Mucosa of rectum (tissue), 2 donors: ENCODE results near the gene OXLD1.

ENCODE experiments used
- H3K27ac ChIP-seq, 2 donors: one replicate each; pipeline ENCODE4 v1.7.0; 2013; ENCODE audit warnings: inconsistent platforms in 2 of 2, low read depth in 2 of 2, low read length in 2 of 2
- H3K27me3 ChIP-seq, 2 donors: one replicate each; pipeline ENCODE4 v1.7.0; 2013; ENCODE audit warnings: low read length in 2 of 2; ENCODE audit not compliant: control insufficient read depth in 2 of 2, insufficient read depth in 2 of 2
- H3K36me3 ChIP-seq, 2 donors: one replicate each; pipeline ENCODE4 v1.7.0; 2013; ENCODE audit warnings: low read length in 2 of 2; ENCODE audit not compliant: control insufficient read depth in 2 of 2, insufficient read depth in 2 of 2
- H3K4me1 ChIP-seq, 2 donors: one replicate each; pipeline ENCODE4 v1.7.0; 2013; ENCODE audit warnings: low read length in 2 of 2, mild to moderate bottlenecking in 1 of 2; ENCODE audit not compliant: control insufficient read depth in 2 of 2, insufficient read depth in 2 of 2
- H3K4me3 ChIP-seq, 2 donors: one replicate each; pipeline ENCODE4 v1.7.0; 2013; ENCODE audit warnings: low read length in 2 of 2
- H3K9ac ChIP-seq, 2 donors: one replicate each; pipeline ENCODE4 v1.7.0; 2013; ENCODE audit warnings: low read length in 2 of 2, low read depth in 1 of 2, mild to moderate bottlenecking in 1 of 2
- H3K9me3 ChIP-seq, 2 donors: one replicate each; pipeline ENCODE4 v1.7.0; 2013; ENCODE audit warnings: low read length in 2 of 2; ENCODE audit not compliant: control insufficient read depth in 2 of 2
- donor health status: healthy.
- donor health status: Normal muscosa, but diverticular disease.

OXLD1 gene

GRCh38 chr17:81666342-81667191 is at the start of gene OXLD1, which contains the start of gene CCDC137:
TSS of gene OXLD1 (minus strand) at chr17:81666605. CDS start at chr17:81666577, 28 bp downstream.
TSS of gene CCDC137 (plus strand) at chr17:81666737. CDS start at chr17:81666767, 30 bp downstream.
- H3K4me3 ChIP-seq, result peak within 1 kb of the TSS; percentile 82 to 95
- H3K4me1 ChIP-seq, result peaks cover 10 to 12% of the 10 kb centered on the region in 2 donors
- H3K9ac ChIP-seq, result peak within 1 kb of the TSS; percentile 90 to 92
- H3K27me3 ChIP-seq, result no peaks in the 10 kb centered on the region
- no peaks in the 10 kb centered on the region for H3K9me3 ChIP-seq
- peak within 1 kb of the TSS; percentile 75 to 91 for H3K27ac ChIP-seq
- H3K36me3 ChIP-seq, result peaks cover 12 to 16% of the 10 kb centered on the region in 2 donors

DNA sequence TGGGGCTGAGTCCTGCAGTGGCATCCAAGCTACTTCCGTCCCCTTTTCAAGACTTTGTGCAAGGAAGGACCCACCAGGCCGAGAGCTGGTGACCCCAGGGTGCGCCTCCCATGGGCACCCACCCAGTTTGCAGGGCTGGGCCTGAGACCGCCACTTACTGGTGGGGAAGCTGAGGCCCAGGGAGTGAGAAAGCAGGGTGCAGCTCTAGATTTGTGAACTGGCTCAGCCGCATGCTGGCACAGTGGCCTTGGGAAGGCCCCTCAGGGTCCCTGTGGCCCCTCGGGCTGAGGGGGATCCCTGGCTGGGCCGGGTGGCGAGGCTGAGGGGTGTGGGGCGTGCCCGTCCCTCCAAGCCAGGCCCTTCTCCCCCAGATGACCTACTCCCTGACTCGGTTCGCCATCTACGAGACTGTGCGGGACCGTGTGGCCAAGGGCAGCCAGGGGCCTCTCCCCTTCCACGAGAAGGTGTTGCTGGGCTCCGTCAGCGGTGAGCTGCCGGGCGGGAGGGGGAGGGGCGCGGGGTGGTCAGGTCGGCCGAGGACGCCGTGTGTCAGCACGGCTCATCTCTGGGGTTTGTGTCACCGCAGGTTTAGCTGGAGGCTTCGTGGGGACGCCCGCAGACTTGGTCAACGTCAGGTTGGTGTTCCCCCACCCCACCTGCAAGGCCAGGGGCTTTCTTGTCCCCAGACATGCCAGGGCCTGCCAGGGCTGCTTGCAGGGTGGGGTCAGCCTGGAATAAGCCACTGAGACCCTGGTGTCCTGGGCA is 48.9 kb upstream of the OXLD1 start:
- no peak overlapping the region for H3K9ac ChIP-seq
- peaks cover 0 to 7% of the 10 kb centered on the region in 2 donors for H3K36me3 ChIP-seq
- no peak overlapping the region for H3K4me3 ChIP-seq
- no peak overlapping the region for H3K27ac ChIP-seq
- H3K4me1 ChIP-seq, result peaks cover 27 to 29% of the 10 kb centered on the region in 2 donors
- H3K9me3 ChIP-seq, result no peaks in the 10 kb centered on the region
- no peaks in the 10 kb centered on the region for H3K27me3 ChIP-seq

DNA sequence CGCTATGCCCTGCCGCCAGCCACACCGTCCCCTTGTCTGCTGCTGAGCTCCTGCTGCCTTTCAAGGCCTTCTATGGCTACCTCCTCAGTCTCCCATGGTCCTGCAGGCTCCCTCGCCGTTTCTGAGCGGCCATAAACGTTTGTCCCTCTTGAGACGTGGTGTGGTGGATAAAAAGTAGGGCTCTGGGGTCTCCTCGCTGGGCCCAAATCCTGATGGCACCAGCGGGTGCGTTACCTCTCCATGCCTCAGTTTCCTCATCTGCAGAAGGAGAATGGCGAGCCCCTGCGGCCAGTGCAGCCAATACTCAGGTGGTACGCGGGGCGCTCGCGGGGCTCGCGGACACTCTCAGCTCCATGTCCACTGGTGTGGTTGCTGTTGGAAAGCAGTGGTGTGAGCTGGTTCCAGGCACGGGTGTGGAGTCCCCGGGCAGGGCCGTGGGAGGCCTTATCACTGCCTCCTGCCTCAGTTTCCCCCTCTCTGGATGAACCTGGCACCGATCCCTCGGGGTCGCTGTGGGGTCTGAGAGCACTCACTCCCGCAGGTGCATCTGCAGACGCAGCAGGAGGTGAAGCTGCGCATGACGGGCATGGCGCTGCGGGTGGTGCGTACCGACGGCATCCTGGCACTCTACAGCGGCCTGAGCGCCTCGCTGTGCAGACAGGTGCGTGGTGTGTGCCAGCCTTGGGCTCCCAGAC is 48.2 kb upstream of the OXLD1 start:
- Histone ChIP-seq H3K4me1 (peaks cover 32 to 35% of the 10 kb centered on the region in 2 donors), H3K4me3 (peak overlapping the region; percentile 75 to 76), H3K9ac (peak overlapping the region in 1 of 2 donors; percentile 77), H3K9me3 (no peaks in the 10 kb centered on the region), H3K27me3 (no peaks in the 10 kb centered on the region), H3K27ac (peak overlapping the region in 1 of 2 donors; percentile 83), H3K36me3 (peaks cover 0 to 6% of the 10 kb centered on the region in 2 donors)

DNA sequence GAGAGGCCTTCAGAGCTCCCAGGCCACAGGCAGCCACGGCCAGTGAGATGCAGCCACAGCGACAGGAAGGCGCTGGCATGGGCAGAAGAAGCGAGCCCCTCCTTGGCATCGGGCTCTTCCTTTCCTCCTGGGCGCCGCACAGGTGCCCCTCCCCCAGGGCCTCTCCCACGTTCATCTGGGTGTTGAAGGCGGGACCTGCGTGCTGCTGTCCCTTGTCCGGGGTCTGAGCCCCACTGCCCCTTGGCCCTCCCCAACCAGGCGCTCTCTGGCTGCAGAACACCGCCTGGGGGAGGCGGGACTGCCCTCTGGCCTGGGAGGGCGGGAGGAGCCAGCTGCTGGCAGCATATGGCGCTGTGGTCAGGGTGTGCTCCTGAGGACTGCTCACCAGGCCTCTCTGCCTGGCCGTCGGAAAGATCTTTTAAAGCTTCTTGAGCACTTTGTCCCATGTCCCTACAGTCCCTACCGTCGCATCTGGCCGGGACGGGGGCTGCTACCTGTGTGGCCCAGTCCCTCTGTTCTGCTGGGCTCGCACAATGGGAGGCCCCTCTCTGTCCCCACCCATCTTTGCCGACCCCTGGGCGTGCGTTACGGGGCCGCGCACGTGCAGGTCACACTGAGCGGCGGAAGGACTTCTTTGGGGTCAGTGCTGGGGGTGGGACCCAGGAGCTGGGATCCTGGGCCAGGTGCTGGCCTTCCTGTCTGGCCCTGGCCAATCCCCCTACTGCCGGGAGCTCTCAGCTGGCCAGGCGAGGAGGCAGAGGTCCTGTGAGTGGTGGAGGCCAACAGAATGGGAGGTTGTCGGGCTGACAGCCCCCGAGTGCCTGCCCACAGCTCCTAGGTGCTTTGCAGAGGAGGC is 47.4 kb upstream of the OXLD1 start:
- no peaks in the 10 kb centered on the region for H3K9me3 ChIP-seq
- H3K9ac ChIP-seq, result peak overlapping the region; percentile 74 to 77
- H3K27me3 ChIP-seq, result no peaks in the 10 kb centered on the region
- peaks cover 0 to 6% of the 10 kb centered on the region in 2 donors for H3K36me3 ChIP-seq
- H3K4me3 ChIP-seq, result peak overlapping the region; percentile 75 to 76
- H3K27ac ChIP-seq, result peak overlapping the region; percentile 78 to 83
- H3K4me1 ChIP-seq, result peaks cover 32 to 35% of the 10 kb centered on the region in 2 donors

DNA sequence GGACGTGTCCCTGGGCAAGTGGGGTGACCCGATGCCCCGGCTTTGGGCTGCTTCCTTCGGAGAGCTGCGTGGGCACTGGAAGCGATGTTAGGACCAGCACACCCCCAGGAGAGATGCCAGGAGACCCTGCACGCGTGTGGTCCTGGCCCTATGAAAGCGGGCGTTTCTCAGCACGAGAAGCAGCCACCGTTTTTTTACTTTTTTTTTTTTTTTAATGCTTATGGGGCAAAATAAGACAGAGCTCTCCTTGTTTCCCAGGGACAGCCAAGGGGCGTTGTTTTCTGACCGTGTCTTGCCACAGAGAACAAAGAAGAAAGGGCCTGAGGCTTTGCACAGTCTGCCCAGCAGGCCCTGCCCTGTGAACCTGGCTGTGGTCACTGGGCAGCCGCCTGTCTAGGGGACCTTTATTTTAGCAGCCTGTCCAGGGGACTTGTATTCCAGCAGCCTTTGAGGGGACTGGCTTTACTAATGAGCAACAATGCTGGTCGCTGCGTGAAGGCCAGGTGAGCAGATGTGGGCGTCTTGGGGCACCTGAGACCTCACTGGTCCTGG is 46.7 kb upstream of the OXLD1 start:
- Histone ChIP-seq H3K4me3 (peak overlapping the region; percentile 75 to 76), H3K27me3 (no peaks in the 10 kb centered on the region), H3K36me3 (peaks cover under 1 to 10% of the 10 kb centered on the region in 2 donors), H3K4me1 (peaks cover 32 to 35% of the 10 kb centered on the region in 2 donors), H3K9me3 (no peaks in the 10 kb centered on the region), H3K9ac (peak overlapping the region; percentile 74 to 77), H3K27ac (peak overlapping the region; percentile 78 to 83)

DNA sequence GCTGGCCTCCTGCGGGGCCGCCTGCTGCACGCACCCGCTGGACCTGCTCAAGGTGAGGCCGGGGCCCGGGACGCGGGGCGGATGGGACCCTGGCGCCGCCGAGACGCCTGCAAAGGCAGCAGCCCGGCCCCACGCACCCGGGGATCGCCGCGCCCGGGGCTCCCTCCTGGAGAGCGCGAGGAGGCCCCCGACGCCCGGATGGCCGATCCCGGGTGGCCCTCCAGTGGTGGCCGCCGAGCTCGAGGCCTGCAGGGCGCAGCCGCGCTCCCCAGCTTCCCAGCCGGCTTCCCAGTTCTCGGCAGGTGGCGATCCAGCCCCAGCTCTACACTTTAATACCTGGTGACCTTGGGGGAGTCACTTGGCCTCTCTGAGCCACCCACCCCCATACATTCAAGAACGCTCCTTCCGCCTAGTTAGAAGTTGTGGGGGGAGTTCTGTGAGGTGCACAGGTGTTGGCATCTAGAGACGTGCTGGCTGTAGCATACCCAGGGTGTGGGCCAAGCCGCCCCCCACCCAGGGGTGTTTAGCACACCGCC is 46.1 kb upstream of the OXLD1 start:
- H3K9me3 ChIP-seq, result no peaks in the 10 kb centered on the region
- peak overlapping the region; percentile 75 to 76 for H3K4me3 ChIP-seq
- peak overlapping the region; percentile 74 to 77 for H3K9ac ChIP-seq
- no peaks in the 10 kb centered on the region for H3K27me3 ChIP-seq
- peak overlapping the region; percentile 78 to 83 for H3K27ac ChIP-seq
- H3K4me1 ChIP-seq, result peaks cover 32 to 35% of the 10 kb centered on the region in 2 donors
- peaks cover 4 to 12% of the 10 kb centered on the region in 2 donors for H3K36me3 ChIP-seq

DNA sequence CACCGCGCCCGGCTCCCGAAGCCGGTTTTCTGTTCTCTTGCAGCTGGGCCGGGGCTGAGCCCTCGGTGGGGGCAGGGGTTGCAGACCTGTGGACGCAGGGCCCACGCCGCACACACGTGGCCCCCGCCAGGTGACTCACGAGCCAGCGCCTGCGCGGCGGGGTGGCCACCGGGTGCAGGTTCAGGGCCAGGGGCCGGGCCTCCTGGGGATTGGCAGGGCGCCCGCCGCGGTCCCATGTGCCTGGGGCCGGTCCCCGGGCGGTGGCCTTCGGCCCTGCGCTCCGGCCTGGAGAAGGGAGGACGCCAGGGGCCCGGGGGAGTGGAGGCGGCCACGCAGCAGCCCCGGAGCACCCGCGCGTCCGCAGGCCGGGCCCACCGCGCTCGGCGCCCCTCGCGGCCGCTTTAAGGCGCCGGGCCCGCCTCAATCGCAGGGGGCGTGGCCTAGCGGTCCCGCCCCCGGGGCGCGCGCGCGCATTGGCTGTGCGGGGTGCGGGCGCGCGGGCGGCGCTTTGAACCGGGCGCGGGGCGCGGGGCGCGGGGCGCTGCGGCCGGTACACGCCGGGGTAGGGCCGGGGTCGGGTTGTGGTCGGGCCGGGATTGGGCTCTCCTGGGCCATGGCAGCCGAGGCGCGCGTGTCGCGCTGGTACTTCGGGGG is 45.5 kb upstream of the OXLD1 start, which contains the start of gene SLC25A10:
Gene SLC25A10 (plus strand): TSS at position 471 of the 654 bp plus-strand sequence. CDS start 143 bp downstream, at position 614.
- Histone ChIP-seq H3K36me3 (peaks cover 10 to 17% of the 10 kb centered on the region in 2 donors), H3K27me3 (no peaks in the 10 kb centered on the region), H3K27ac (peak within 1 kb of the TSS; percentile 78 to 83), H3K4me1 (peaks cover 32 to 35% of the 10 kb centered on the region in 2 donors), H3K4me3 (peak within 1 kb of the TSS; percentile 75 to 76), H3K9me3 (no peaks in the 10 kb centered on the region), H3K9ac (peak within 1 kb of the TSS; percentile 74 to 77)

- peak overlapping the region; percentile 44 to 61 for H3K9ac ChIP-seq
- no peaks in the 10 kb centered on the region for H3K27me3 ChIP-seq
- peaks cover 32 to 35% of the 10 kb centered on the region in 2 donors for H3K4me1 ChIP-seq
- H3K36me3 ChIP-seq, result peaks cover 18 to 24% of the 10 kb centered on the region in 2 donors
- peak overlapping the region; percentile 75 to 76 for H3K4me3 ChIP-seq
- H3K27ac ChIP-seq, result peak overlapping the region; percentile 76 to 83
- no peaks in the 10 kb centered on the region for H3K9me3 ChIP-seq
Observed at GRCh38 chr17:81710514-81711308, 44.3 kb upstream of the OXLD1 start.
